B cell (primary cell): ENCODE data around the gene NMNAT3. TPM values are rescaled to one million over a fixed set of nuclear protein-coding genes. Genes with fewer than 3 reads are reported as not detected.

Source experiments
- ATAC-seq: fragments of 200-7000 bp; cut with Tn5 transposase; one replicate; pipeline ENCODE4 v1.10.0; 2021; ENCODE audit warnings: low read depth, mild to moderate bottlenecking, moderate number of reproducible peaks, moderate library complexity
- CTCF ChIA-PET: fragments of 350-600 bp; sonication (Branson Sonifier 250); formaldehyde crosslinking; loops from one replicate; lab custom pipeline; 2021; ENCODE audit warnings: antibody characterized with exemption, inconsistent platforms; lab: Charles Lee
- POLR2A ChIA-PET: fragments of 350-600 bp; sonication (Branson Sonifier 250); formaldehyde crosslinking; loops from one replicate; lab custom pipeline; 2021; ENCODE audit warnings: antibody characterized with exemption; lab: Charles Lee
- DNase-seq: peaks from one replicate; pipeline ENCODE4 v3.0.0; 2013
- H2AFZ ChIP-seq: 2 replicates; pipeline ENCODE4 v1.6.1; 2012; ENCODE audit warnings: mild to moderate bottlenecking, low read depth, low read length; ENCODE audit not compliant: insufficient read depth, poor library complexity, severe bottlenecking
- H3K27ac ChIP-seq, 2 donors: 1 replicate in 1 of 2; 2 replicates in 1 of 2; pipeline ENCODE4 v1.5.1; 2012 to 2013; ENCODE audit warnings: low read length in 2 of 2, mild to moderate bottlenecking in 2 of 2, moderate library complexity in 1 of 2
- H3K27me3 ChIP-seq, 4 experiments: fragments of 200-600 bp in 1 of 4; sonication (generic) in 1 of 4; replicated peaks in 1 of 4; 1 replicate in 2 of 4; 2 replicates in 2 of 4; pipeline versions ENCODE4 v1.6.1 to v1.7.0; 2013 to 2016; ENCODE audit warnings: low read length in 3 of 4, mild to moderate bottlenecking in 2 of 4, mixed read lengths in 1 of 4, moderate library complexity in 1 of 4; ENCODE audit not compliant: insufficient read depth in 4 of 4, control insufficient read depth in 3 of 4; ENCODE audit errors: control extremely low read depth in 1 of 4
- H3K36me3 ChIP-seq, 2 experiments: replicated peaks in 1 of 2; 1 replicate in 1 of 2; 2 replicates in 1 of 2; pipeline versions ENCODE4 v1.6.1 to v1.7.1; 2013; ENCODE audit warnings: low read length in 1 of 2; ENCODE audit not compliant: insufficient read depth in 2 of 2, control insufficient read depth in 1 of 2; ENCODE audit errors: control extremely low read depth in 1 of 2, extremely low read depth in 1 of 2
- H3K4me1 ChIP-seq, 2 donors: fragments of 200-600 bp in 1 of 2; sonication (generic) in 1 of 2; 1 replicate in 1 of 2; 2 replicates in 1 of 2; pipeline versions ENCODE4 v1.5.1 to v1.6.1; 2013 to 2017; ENCODE audit warnings: low read length in 2 of 2; ENCODE audit not compliant: control insufficient read depth in 2 of 2, insufficient read depth in 2 of 2
- H3K4me2 ChIP-seq: replicated peaks from 2 replicates; pipeline ENCODE3; 2012; ENCODE audit warnings: mild to moderate bottlenecking, low read depth, low read length; ENCODE audit not compliant: poor library complexity, severe bottlenecking
- H3K4me3 ChIP-seq, 5 experiments: fragments of 200-600 bp in 1 of 5; sonication (generic) in 1 of 5; 1 replicate in 3 of 5; 2 replicates in 2 of 5; pipeline versions ENCODE4 v1.5.1 to v1.7.0; 2011 to 2016; ENCODE audit warnings: low read length in 4 of 5, mild to moderate bottlenecking in 4 of 5, low read depth in 2 of 5, control low read depth in 1 of 5, moderate library complexity in 1 of 5; ENCODE audit not compliant: insufficient read depth in 1 of 5; ENCODE audit errors: control extremely low read depth in 1 of 5, extremely low read depth in 1 of 5
- H3K79me2 ChIP-seq: fragments of 200-600 bp; sonication (generic); one replicate; pipeline ENCODE4 v1.6.0; 2016; ENCODE audit warnings: low read length; ENCODE audit not compliant: control insufficient read depth, insufficient read depth
- H3K9ac ChIP-seq: fragments of 200-600 bp; sonication (generic); 2 replicates; pipeline ENCODE4 v1.6.1; 2017; ENCODE audit warnings: mild to moderate bottlenecking, low read length, moderate library complexity
- H3K9me3 ChIP-seq, 3 donors: one replicate each; pipeline versions ENCODE4 v1.6.1 to v1.7.1; 2013; ENCODE audit warnings: low read length in 2 of 3; ENCODE audit not compliant: control insufficient read depth in 2 of 3, insufficient read depth in 1 of 3; ENCODE audit errors: control extremely low read depth in 1 of 3
- H4K20me1 ChIP-seq: 2 replicates; pipeline ENCODE4 v1.6.0; 2012; ENCODE audit warnings: mild to moderate bottlenecking, low read length; ENCODE audit not compliant: insufficient read depth, control insufficient read depth, poor library complexity, severe bottlenecking
- H3K27ac Mint-ChIP-seq: one replicate; pipeline ENCODE4 v1.8.0; 2021; ENCODE audit warnings: mixed read lengths
- H3K27me3 Mint-ChIP-seq: one replicate; pipeline ENCODE4 v1.8.0; 2021; ENCODE audit warnings: mixed read lengths
- H3K4me1 Mint-ChIP-seq: one replicate; pipeline ENCODE4 v1.8.0; 2021; ENCODE audit warnings: mixed read lengths
- H3K4me3 Mint-ChIP-seq: one replicate; pipeline ENCODE4 v1.8.0; 2021; ENCODE audit warnings: mixed read lengths
- H3K9me3 Mint-ChIP-seq: one replicate; pipeline ENCODE4 v1.8.0; 2022; ENCODE audit warnings: mixed read lengths; ENCODE audit not compliant: insufficient read depth
- EZH2 ChIP-seq: IDR thresholded peaks from 2 replicates; pipeline ENCODE4 v1.6.1; 2012; ENCODE audit warnings: borderline replicate concordance, low read depth, mild to moderate bottlenecking, moderate library complexity, low read length; ENCODE audit not compliant: insufficient read depth, poor library complexity, severe bottlenecking
- WGBS: methylation state at CpG from one replicate; pipeline ENCODE4 v1.1.5; 2013; ENCODE audit warnings: missing lambda C conversion rate; ENCODE audit not compliant: insufficient coverage; 5-methylcytosine and 5-hydroxymethylcytosine counted together
- intact Hi-C: fragments of 100-400 bp; cut with micrococcal nuclease; formaldehyde crosslinking; loops from one replicate; pipeline ENCODE4 v1.10.0; 2022
- polyA plus RNA-seq: library from polyadenylated mRNA; depleted of rRNA; stranded (reverse); fragments of >200 nt; gene quantifications from 2 replicates; pipeline ENCODE4 v1.2.3, GENCODE V29; 2012
- total RNA-seq, 2 donors: library from RNA; stranded (reverse); fragments of 120-200 nt in 1 of 2; gene quantifications; 1 replicate in 1 of 2; 2 replicates in 1 of 2; pipeline versions ENCODE4 v1.2.3 to v1.2.4, GENCODE V29; 2013 to 2022
- TF ChIP-seq, protein P1 (sequence below): fragments of 200-600 bp; IDR thresholded peaks from one replicate; pipeline ENCODE4 v1.8.0; 2022; ENCODE audit warnings: antibody characterized with exemption, mild to moderate bottlenecking

NMNAT3 gene
- total and polyA plus RNA-seq, 2 donors (not counting 1 experiment from before 2014, with no cell fraction given), result 1.9 to 3.3 TPM

DNA sequence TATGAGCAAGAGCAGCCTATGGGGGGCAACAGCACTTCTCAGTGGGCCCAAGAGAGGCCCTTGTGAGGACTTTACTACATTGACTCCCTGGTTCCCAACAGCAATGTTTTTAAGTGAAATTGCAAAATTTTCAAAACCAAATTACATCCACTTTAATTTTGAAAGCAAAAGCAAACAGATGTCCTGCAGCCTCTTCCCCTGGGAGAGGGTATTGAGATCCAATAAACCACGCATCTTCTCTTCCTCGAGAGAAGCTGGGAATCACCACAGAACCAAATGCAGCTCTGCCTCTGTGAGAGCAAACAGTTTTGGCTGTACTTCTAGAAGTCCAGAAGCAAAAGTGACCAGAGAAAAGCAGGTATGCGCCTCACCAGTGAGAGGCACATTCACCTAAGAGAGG lies 25.2 kb downstream of the NMNAT3 start:
- intact Hi-C loops, result no loop called here
- no peak overlapping the region for H3K27ac Mint-ChIP-seq
- H3K4me2 ChIP-seq, result no peak overlapping the region
- no CpG with 5 or more reads among the region's 3 CpGs for WGBS
- ATAC-seq (no peak), DNase-seq (no peak)
- H3K27ac ChIP-seq, result no peak overlapping the region
- no peak overlapping the region for H3K4me3 Mint-ChIP-seq
- H3K27me3 Mint-ChIP-seq, result no peaks in the 10 kb centered on the region
- ChIA-PET CTCF (no interaction called here), POLR2A (no interaction called here)
- no peaks in the 10 kb centered on the region for H3K9me3 ChIP-seq
- H3K27me3 ChIP-seq, result no peaks in the 10 kb centered on the region
- no peak overlapping the region for H3K9ac ChIP-seq
- no peak for TF ChIP-seq EZH2
- TF ChIP-seq, protein P1, sequence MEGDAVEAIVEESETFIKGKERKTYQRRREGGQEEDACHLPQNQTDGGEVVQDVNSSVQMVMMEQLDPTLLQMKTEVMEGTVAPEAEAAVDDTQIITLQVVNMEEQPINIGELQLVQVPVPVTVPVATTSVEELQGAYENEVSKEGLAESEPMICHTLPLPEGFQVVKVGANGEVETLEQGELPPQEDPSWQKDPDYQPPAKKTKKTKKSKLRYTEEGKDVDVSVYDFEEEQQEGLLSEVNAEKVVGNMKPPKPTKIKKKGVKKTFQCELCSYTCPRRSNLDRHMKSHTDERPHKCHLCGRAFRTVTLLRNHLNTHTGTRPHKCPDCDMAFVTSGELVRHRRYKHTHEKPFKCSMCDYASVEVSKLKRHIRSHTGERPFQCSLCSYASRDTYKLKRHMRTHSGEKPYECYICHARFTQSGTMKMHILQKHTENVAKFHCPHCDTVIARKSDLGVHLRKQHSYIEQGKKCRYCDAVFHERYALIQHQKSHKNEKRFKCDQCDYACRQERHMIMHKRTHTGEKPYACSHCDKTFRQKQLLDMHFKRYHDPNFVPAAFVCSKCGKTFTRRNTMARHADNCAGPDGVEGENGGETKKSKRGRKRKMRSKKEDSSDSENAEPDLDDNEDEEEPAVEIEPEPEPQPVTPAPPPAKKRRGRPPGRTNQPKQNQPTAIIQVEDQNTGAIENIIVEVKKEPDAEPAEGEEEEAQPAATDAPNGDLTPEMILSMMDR, result no peak
- no peaks in the 10 kb centered on the region for H4K20me1 ChIP-seq
- H2AFZ ChIP-seq, result no peak overlapping the region
- H3K79me2 ChIP-seq, result no peaks in the 10 kb centered on the region
- no peak overlapping the region for H3K4me3 ChIP-seq
- no peaks in the 10 kb centered on the region for H3K4me1 ChIP-seq
- no peaks in the 10 kb centered on the region for H3K36me3 ChIP-seq
- H3K9me3 Mint-ChIP-seq, result no peaks in the 10 kb centered on the region
- H3K4me1 Mint-ChIP-seq, result no peaks in the 10 kb centered on the region

DNA sequence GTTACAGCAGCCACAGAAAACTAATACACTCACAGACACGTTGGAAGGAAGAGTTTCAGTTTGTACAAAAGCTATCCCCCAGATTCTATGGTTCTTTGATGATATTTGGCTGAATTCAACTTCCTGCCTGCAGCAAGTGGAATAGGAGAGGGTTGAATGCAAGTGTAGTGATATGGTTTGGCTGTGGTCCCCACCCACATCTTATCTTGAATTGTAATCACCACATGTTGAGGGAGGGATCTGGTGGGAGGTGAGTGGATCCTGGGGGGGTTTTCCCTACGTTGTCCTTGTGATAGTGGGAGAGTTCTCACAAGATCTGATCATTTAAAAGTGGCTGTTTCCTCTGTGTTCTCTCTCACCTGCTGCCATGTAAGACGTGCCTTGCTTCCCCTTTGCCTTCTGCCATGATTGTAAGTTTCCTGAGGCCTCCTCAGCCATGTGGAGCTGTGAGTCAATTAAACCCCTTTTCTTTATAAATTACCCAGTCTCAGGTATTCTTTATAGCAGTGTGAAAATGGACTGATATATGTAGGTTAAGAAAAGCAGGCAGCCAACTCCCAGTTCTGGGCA lies 29.8 kb downstream of the NMNAT3 start:
- Histone ChIP-seq H3K4me2 (no peak overlapping the region), H3K27ac (no peak overlapping the region), H3K4me1 (no peaks in the 10 kb centered on the region), H3K79me2 (no peaks in the 10 kb centered on the region), H3K36me3 (no peaks in the 10 kb centered on the region), H2AFZ (no peak overlapping the region), H4K20me1 (no peaks in the 10 kb centered on the region), H3K4me3 (no peak overlapping the region), H3K27me3 (no peaks in the 10 kb centered on the region), H3K9ac (no peak overlapping the region), H3K9me3 (no peaks in the 10 kb centered on the region)
- intact Hi-C loops, result no loop called here
- ChIA-PET CTCF (no interaction called here), POLR2A (no interaction called here)
- H3K27me3 Mint-ChIP-seq, result no peaks in the 10 kb centered on the region
- no peak for ATAC-seq
- no peak overlapping the region for H3K27ac Mint-ChIP-seq
- no peaks in the 10 kb centered on the region for H3K4me1 Mint-ChIP-seq
- H3K9me3 Mint-ChIP-seq, result peaks cover 2% of the 10 kb centered on the region
- no peak for DNase-seq
- TF ChIP-seq EZH2, result no peak
- TF ChIP-seq, protein P1, result no peak
- no peak overlapping the region for H3K4me3 Mint-ChIP-seq
- 83% methylated on average over 2 of the region's 3 CpGs for WGBS
